Retinal pigment epithelial cell (primary cell): ENCODE results near the gene TMOD1.
"Not testable (repeated sequence)": the region's sequence is repeated elsewhere in the genome, so short reads cannot be mapped to it uniquely, and the experiment has no call there.

Experiments used
- DNase-seq: peaks from one replicate; pipeline ENCODE4 v3.0.0-alpha.2; 2010; ENCODE audit warnings: low read depth
- H3K4me3 ChIP-seq: 2 replicates; pipeline ENCODE4 v1.5.1; 2011; ENCODE audit warnings: mild to moderate bottlenecking, low read length, control low read depth, moderate library complexity
- TF ChIP-seq, protein P1 (sequence below): conservative IDR thresholded peaks from 2 replicates; pipeline ENCODE4 v1.5.1; 2011; ENCODE audit warnings: low read depth, low read length, control low read depth, inconsistent platforms

Gene TMOD1

DNA sequence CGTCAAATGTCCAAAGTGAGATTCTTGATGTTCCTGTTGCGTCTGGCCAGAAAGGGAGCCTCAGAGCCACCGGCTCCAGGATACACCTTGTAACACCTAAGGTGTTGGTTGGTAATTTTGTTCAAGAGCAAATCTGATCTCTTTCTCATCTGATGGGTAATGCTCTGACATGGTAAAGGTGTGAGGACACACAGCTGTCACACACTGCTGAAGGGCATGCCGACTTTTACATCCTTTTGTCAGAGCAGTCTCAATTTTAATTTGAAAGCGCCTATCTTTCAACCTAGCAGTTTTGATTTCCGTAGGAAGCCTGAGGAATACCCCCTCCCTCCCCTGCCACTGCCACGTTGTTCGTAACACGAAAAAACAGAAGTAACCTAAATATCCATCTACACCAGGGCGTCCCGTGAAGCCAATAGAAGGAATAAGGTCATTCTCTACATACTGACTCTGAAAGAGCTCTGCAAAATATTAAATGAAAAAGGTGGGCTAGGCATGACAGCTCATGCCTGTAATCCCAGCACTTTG is 74.3 kb downstream of the TMOD1 start:
- no peak for DNase-seq
- TF ChIP-seq, protein P1, sequence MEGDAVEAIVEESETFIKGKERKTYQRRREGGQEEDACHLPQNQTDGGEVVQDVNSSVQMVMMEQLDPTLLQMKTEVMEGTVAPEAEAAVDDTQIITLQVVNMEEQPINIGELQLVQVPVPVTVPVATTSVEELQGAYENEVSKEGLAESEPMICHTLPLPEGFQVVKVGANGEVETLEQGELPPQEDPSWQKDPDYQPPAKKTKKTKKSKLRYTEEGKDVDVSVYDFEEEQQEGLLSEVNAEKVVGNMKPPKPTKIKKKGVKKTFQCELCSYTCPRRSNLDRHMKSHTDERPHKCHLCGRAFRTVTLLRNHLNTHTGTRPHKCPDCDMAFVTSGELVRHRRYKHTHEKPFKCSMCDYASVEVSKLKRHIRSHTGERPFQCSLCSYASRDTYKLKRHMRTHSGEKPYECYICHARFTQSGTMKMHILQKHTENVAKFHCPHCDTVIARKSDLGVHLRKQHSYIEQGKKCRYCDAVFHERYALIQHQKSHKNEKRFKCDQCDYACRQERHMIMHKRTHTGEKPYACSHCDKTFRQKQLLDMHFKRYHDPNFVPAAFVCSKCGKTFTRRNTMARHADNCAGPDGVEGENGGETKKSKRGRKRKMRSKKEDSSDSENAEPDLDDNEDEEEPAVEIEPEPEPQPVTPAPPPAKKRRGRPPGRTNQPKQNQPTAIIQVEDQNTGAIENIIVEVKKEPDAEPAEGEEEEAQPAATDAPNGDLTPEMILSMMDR, result no peak
- H3K4me3 ChIP-seq, result no peak overlapping the region

DNA sequence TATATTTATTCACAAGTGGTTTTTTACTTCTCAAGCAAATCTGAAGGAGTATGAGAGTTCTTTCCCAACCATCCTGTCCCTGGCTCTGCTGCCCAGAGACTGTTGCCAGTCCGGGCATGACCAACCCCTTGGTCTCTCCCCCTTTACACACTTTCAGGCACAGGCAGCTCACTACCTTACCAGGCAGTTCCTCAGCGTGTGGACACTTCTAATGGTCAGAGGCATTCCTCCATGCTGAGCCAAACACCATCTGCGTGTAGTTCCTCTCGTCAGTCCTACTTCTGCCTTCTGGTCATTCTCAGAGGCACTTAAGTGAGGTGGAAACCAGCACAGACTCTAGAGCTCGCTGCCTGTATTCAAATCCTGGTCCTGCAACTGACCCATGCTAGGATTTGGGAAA is 75.6 kb downstream of the TMOD1 start:
- DNase-seq, result no peak
- H3K4me3 ChIP-seq, result no peak overlapping the region
- TF ChIP-seq, protein P1, result no peak

DNA sequence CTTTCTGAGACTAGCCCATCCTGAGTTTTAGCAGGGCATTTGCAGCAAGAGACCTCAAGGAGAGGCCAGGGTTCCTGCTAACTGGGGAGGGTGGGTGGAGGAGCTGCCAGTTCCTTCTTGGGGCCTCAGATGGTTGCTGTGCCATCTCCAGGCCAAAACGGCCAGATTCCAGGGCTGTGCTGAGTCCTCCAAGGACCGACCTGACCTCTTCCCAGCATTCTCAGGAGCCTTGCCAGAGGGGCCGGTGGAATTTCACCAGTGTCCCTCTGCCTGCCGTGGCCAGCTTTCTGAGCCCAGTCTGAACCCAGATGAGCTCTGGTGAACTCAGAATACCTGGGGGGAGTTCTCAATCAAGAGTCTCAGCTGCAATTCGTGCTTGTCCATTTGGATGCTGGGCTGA is 77.4 kb downstream of the TMOD1 start:
- no peak for DNase-seq

GRCh38 chr9:97579914-97580313 is 78.4 kb downstream of the TMOD1 start:
- TF ChIP-seq, protein P1, result no peak
- DNase-seq, result no peak
- no peak overlapping the region for H3K4me3 ChIP-seq

More for the DNA sequence above, 77.4 kb downstream of the TMOD1 start:
- H3K4me3 ChIP-seq, result no peak overlapping the region
- TF ChIP-seq, protein P1, result no peak

DNA sequence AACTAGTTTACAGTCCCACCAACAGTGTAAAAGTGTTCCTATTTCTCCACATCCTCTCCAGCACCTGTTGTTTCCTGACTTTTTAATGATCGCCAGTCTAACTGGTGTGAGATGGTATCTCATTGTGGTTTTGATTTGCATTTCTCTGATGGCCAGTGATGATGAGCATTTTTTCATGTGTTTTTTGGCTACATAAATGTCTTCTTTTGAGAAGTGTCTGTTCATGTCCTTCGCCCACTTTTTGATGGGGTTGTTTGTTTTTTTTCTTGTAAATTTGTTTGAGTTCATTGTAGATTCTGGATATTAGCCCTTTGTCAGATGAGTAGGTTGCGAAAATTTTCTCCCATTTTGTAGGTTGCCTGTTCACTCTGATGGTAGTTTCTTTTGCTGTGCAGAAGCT is 80.1 kb downstream of the TMOD1 start:
- DNase-seq, H3K4me3 ChIP-seq: not testable (repeated sequence)

DNA sequence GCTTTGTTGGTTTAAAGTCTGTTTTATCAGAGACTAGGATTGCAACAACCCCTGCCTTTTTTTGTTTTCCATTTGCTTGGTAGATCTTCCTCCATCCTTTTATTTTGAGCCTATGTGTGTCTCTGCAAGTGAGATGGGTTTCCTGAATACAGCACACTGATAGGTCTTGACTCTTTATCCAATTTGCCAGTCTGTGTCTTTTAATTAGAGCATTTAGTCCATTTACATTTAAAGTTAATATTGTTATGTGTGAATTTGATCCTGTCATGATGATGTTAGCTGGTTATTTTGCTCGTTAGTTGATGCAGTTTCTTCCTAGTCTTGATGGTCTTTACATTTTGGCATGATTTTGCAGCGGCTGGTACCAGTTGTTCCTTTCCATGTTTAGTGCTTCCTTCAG is 83.3 kb downstream of the TMOD1 start:
- DNase-seq, H3K4me3 ChIP-seq: not testable (repeated sequence)

GRCh38 chr9:97586909-97587308 is 85.4 kb downstream of the TMOD1 start:
- H3K4me3 ChIP-seq, result not testable (repeated sequence)

DNA sequence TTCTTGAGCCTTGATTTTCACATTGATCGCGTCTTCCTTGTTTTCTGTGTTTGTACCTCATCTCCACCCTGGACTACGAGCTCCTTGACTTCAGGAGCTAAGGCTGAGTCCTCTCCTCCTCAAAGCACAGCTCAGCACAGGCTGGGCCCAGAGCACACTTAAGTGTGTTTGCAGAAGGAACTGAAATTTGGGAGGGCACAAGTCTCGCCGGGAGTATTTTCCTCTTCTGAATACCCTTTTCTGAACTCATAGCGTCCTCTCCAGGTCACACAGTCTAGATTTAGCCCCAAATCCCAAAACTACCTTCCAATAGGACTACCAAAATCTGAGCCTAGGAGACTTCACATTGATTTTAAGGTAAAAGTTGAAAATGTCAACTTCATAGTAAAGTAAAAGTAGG is 90.1 kb downstream of the TMOD1 start:
- TF ChIP-seq, protein P1, result no peak
- no peak for DNase-seq
- no peak overlapping the region for H3K4me3 ChIP-seq

More at GRCh38 chr9:97586909-97587308, 85.4 kb downstream of the TMOD1 start:
- not testable (repeated sequence) for DNase-seq

- no peak for DNase-seq
- H3K4me3 ChIP-seq, result no peak overlapping the region
- TF ChIP-seq, protein P1, result no peak
Measured at GRCh38 chr9:97592126-97592525, 90.7 kb downstream of the TMOD1 start.
